Endothelial cell of umbilical vein (primary cell): Measurements from ENCODE around the gene ASAP2. TPM values are rescaled to one million over a fixed set of nuclear protein-coding genes. Genes with fewer than 3 reads are reported as not detected.

ENCODE experiments used
- BruUV-seq: library from RNA; stranded (reverse); fragments of 400-500 nt; replicated peaks from 2 replicates; lab custom pipeline; 2021; lab: Mats Ljungman, UMichigan
- CTCF ChIA-PET: fragments of 300-600, 350-600 bp; sonication (Branson Sonifier 250); formaldehyde crosslinking; loops from one replicate; lab custom pipeline; 2021; ENCODE audit warnings: antibody characterized with exemption, inconsistent platforms; lab: Charles Lee
- POLR2A ChIA-PET: fragments of 300-600, 350-600 bp; sonication (Branson Sonifier 250); formaldehyde crosslinking; loops from one replicate; lab custom pipeline; 2021; ENCODE audit warnings: antibody characterized with exemption, inconsistent platforms; lab: Charles Lee
- DNase-seq: peaks from one replicate; pipeline ENCODE4 v3.0.0-alpha.2; 2011; ENCODE audit warnings: low read depth, low spot score
- FAIRE-seq: peaks from 2 replicates; lab custom pipeline; 2011; peaks lifted over from hg19 to GRCh38; lab: Jason Lieb, UNC
- H2AFZ ChIP-seq: 2 replicates; pipeline ENCODE4 v1.6.0; 2012; ENCODE audit warnings: low read depth, low read length, control low read depth, inconsistent platforms
- H3K27ac ChIP-seq: 2 replicates; pipeline ENCODE4 v1.5.1; 2011; ENCODE audit warnings: low read depth, mild to moderate bottlenecking, control low read depth, low read length, moderate library complexity; ENCODE audit not compliant: insufficient read depth
- H3K27me3 ChIP-seq, 2 experiments: 2 replicates each; pipeline versions ENCODE4 v1.6.0 to v1.6.1; 2011; ENCODE audit warnings: low read length in 2 of 2, mixed read lengths in 1 of 2; ENCODE audit not compliant: control insufficient read depth in 2 of 2, insufficient read depth in 2 of 2
- H3K36me3 ChIP-seq, 2 experiments: 2 replicates in 1 of 2; 3 replicates in 1 of 2; pipeline ENCODE4 v1.5.1; 2011; ENCODE audit warnings: low read length in 2 of 2, mild to moderate bottlenecking in 1 of 2, moderate library complexity in 1 of 2; ENCODE audit not compliant: control insufficient read depth in 2 of 2, insufficient read depth in 2 of 2; ENCODE audit errors: extremely low read depth in 1 of 2
- H3K4me1 ChIP-seq: 3 replicates; pipeline ENCODE4 v1.5.1; 2011; ENCODE audit warnings: mild to moderate bottlenecking, low read length; ENCODE audit not compliant: control insufficient read depth, insufficient read depth; ENCODE audit errors: extremely low read depth
- H3K4me2 ChIP-seq: 2 replicates; pipeline ENCODE4 v1.6.1; 2011; ENCODE audit warnings: low read length, control low read depth, mixed read lengths; ENCODE audit not compliant: insufficient read depth
- H3K4me3 ChIP-seq, 3 experiments: fragments of 200-600 bp in 1 of 3; sonication (generic), shearing (Covaris generic) in 1 of 3; replicated peaks in 1 of 3; 2 replicates each; pipeline ENCODE4 v1.5.1; 2011 to 2016; ENCODE audit warnings: control low read depth in 3 of 3, low read length in 3 of 3, mild to moderate bottlenecking in 2 of 3, inconsistent platforms in 1 of 3, low read depth in 1 of 3, moderate library complexity in 1 of 3; ENCODE audit not compliant: insufficient read depth in 1 of 3
- H3K79me2 ChIP-seq: 2 replicates; pipeline ENCODE4 v1.6.0; 2012; ENCODE audit warnings: low read length, inconsistent platforms; ENCODE audit not compliant: control insufficient read depth, insufficient read depth
- H3K9ac ChIP-seq: replicated peaks from 2 replicates; pipeline ENCODE3; 2011; ENCODE audit warnings: low read length, control low read depth; ENCODE audit not compliant: insufficient read depth; ENCODE audit errors: extremely low read depth
- H3K9me1 ChIP-seq: replicated peaks from 3 replicates; pipeline ENCODE4 v1.6.0; 2011; ENCODE audit warnings: mild to moderate bottlenecking, low read length; ENCODE audit not compliant: control insufficient read depth, insufficient read depth; ENCODE audit errors: extremely low read depth
- H3K9me3 ChIP-seq: replicated peaks from 2 replicates; pipeline ENCODE4 v1.5.1; 2012; ENCODE audit warnings: low read length, inconsistent platforms; ENCODE audit not compliant: control insufficient read depth, insufficient read depth
- H4K20me1 ChIP-seq: replicated peaks from 2 replicates; pipeline ENCODE3; 2011; ENCODE audit warnings: mild to moderate bottlenecking, low read length; ENCODE audit not compliant: control insufficient read depth, insufficient read depth; ENCODE audit errors: extremely low read depth
- CTCF ChIP-seq, 2 donors: IDR thresholded peaks; 1 replicate in 1 of 2; 2 replicates in 1 of 2; pipeline ENCODE4 v1.5.1; 2011; ENCODE audit warnings: low read length in 2 of 2, mild to moderate bottlenecking in 2 of 2, moderate library complexity in 2 of 2, control low read depth in 1 of 2, inconsistent platforms in 1 of 2, low read depth in 1 of 2; ENCODE audit not compliant: insufficient read depth in 1 of 2; ENCODE audit errors: extremely low read depth in 1 of 2
- EZH2 ChIP-seq: IDR thresholded peaks from 2 replicates; pipeline ENCODE4 v1.6.1; 2012; ENCODE audit warnings: borderline replicate concordance, low read depth, mild to moderate bottlenecking, moderate library complexity, low read length, inconsistent platforms; ENCODE audit not compliant: severe bottlenecking
- FOS ChIP-seq: IDR thresholded peaks from 2 replicates; pipeline ENCODE4 v1.6.1; 2011; ENCODE audit warnings: mild to moderate bottlenecking, low read length, moderate library complexity, borderline replicate concordance; ENCODE audit not compliant: insufficient read depth
- GATA2 ChIP-seq: IDR thresholded peaks from 2 replicates; pipeline ENCODE4 v1.7.0; 2011; ENCODE audit warnings: low read depth, mild to moderate bottlenecking, moderate library complexity, mixed read lengths, low read length; ENCODE audit not compliant: insufficient read length, insufficient read depth
- JUN ChIP-seq: IDR thresholded peaks from 2 replicates; pipeline ENCODE4 v1.6.1; 2011; ENCODE audit warnings: borderline replicate concordance, low read depth; ENCODE audit not compliant: insufficient read length, insufficient read depth
- MAX ChIP-seq: IDR thresholded peaks from 2 replicates; pipeline ENCODE4 v1.6.1; 2011; ENCODE audit not compliant: insufficient read depth, insufficient read length
- MYC ChIP-seq: IDR thresholded peaks from one replicate; pipeline ENCODE4 v1.6.1; 2011; ENCODE audit warnings: mild to moderate bottlenecking, low read depth, low read length
- POLR2A ChIP-seq: IDR thresholded peaks from 2 replicates; pipeline ENCODE4 v1.6.1; 2012; ENCODE audit warnings: low read depth, mild to moderate bottlenecking, control low read depth, low read length
- POLR2AphosphoS5 ChIP-seq: IDR thresholded peaks from 2 replicates; pipeline ENCODE4 v1.6.1; 2012; ENCODE audit warnings: low read depth, mild to moderate bottlenecking, control low read depth, low read length, moderate library complexity; ENCODE audit not compliant: insufficient read depth
- dilution Hi-C: fragments of 300-500 bp; cut with MboI; formaldehyde crosslinking; loops from one replicate; pipeline ENCODE4 v1.15.0; 2019; ENCODE audit warnings: low sequenced_read_pairs; ENCODE audit not compliant: extremely low pct_ligation_motif_present
- intact Hi-C: fragments of 100-400 bp; cut with micrococcal nuclease; formaldehyde crosslinking; loops from one replicate; pipeline ENCODE4 v1.10.0; 2022
- polyA plus RNA-seq, 4 experiments: library from polyadenylated mRNA; depleted of rRNA in 3 of 4; stranded (reverse) in 3 of 4; unstranded in 1 of 4; fragments of >200 nt; gene quantifications; 2 replicates each; pipeline versions ENCODE4 v1.2.1 to v1.2.3, GENCODE V29; 2011 to 2012; ENCODE audit warnings: missing spikeins in 1 of 4
- total RNA-seq: library from RNA; stranded (reverse); gene quantifications from 2 replicates; pipeline ENCODE4 v1.2.3, GENCODE V29; 2021

Gene ASAP2
- total and polyA plus RNA-seq, 2 donors (not counting 3 experiments of a cell fraction or from before 2014, with no cell fraction given) = 31.1 to 79.2 TPM

GRCh38 chr2:9451231-9451630 is 244.6 kb downstream of the ASAP2 start:
- no peaks in the 10 kb centered on the region for H3K9me3 ChIP-seq
- no peaks in the 10 kb centered on the region for H3K4me1 ChIP-seq
- CTCF ChIA-PET = interaction anchor here (1.0 kb wide), 1 partner anchor 10 kb away, joined by 4 read pairs; no protein-coding TSS in a partner anchor
- intact Hi-C loops (no loop called here), dilution Hi-C loops (no loop called here)
- POLR2A ChIA-PET = no interaction called here
- no peak overlapping the region for H2AFZ ChIP-seq
- H3K9ac ChIP-seq = no peak overlapping the region
- no peaks in the 10 kb centered on the region for H4K20me1 ChIP-seq
- H3K27me3 ChIP-seq = no peaks in the 10 kb centered on the region
- no TSS peak for BruUV-seq
- TF ChIP-seq EZH2 (no peak), CTCF (IDR thresholded peaks at IDR 0.05; ENCODE audit: extremely low read depth in 1 of 2, insufficient read depth in 1 of 2, low read depth in 1 of 2, low read length in 2 of 2) (no peak), POLR2AphosphoS5 (no peak), FOS (no peak), JUN (no peak), MYC (no peak), POLR2A (no peak), MAX (no peak), GATA2 (no peak)
- no peaks in the 10 kb centered on the region for H3K9me1 ChIP-seq
- H3K27ac ChIP-seq = no peak overlapping the region
- H3K36me3 ChIP-seq = no peaks in the 10 kb centered on the region
- no peak overlapping the region for H3K4me3 ChIP-seq
- no peaks in the 10 kb centered on the region for H3K79me2 ChIP-seq
- H3K4me2 ChIP-seq = no peak overlapping the region
- FAIRE-seq (no peak), DNase-seq (no peak)

Other genes starting within 250 kb of the ASAP2 start
- 17.9 and 22.1 TPM in 2 replicates for gene MBOAT2, start 203.1 kb upstream of the ASAP2 start, total RNA-seq
- gene MBOAT2, start 203.1 kb upstream of the ASAP2 start, polyA plus RNA-seq = 8.9 and 10.9 TPM in 2 replicates
- 95.5 and 170 TPM in 2 replicates for gene ITGB1BP1, start 216.7 kb downstream of the ASAP2 start, total RNA-seq
- 43.3 and 45.0 TPM in 2 replicates for gene ITGB1BP1, start 216.7 kb downstream of the ASAP2 start, polyA plus RNA-seq
- 35.6 and 37.1 TPM in 2 replicates for gene CPSF3, start 216.8 kb downstream of the ASAP2 start, total RNA-seq
- 12.2 and 13.7 TPM in 2 replicates for gene CPSF3, start 216.8 kb downstream of the ASAP2 start, polyA plus RNA-seq